ENCODE results near the gene ATP9A.
A peak's percentile ranks its signal among the peaks of the same experiment; 100 is the strongest.
"Not testable (repeated sequence)": the region's sequence is repeated elsewhere in the genome, so short reads cannot be mapped to it uniquely, and the experiment has no call there.

The ATP9A gene

GRCh38 chr20:51763965-51764602, 4.1 kb downstream of the ATP9A start:
- intact Hi-C loops (cut with DNase I), result loop anchor here (10.0 kb wide), 1 partner anchor 69 kb away; no protein-coding TSS in a partner anchor
- no peak for DNase-seq

GRCh38 chr20:51760905-51761546, 7.2 kb downstream of the ATP9A start:
- DNase-seq, result peak in 1 of 42 donors; percentile 11
- intact Hi-C loops (cut with DNase I), result loop anchor here (10.0 kb wide), 1 partner anchor 66 kb away; no protein-coding TSS in a partner anchor

- peak in 5 of 42 donors; percentile 13 to 56 (median 34) for DNase-seq
- intact Hi-C loops (cut with DNase I), result loop anchor here (10.0 kb wide), 1 partner anchor 65 kb away; no protein-coding TSS in a partner anchor
These were observed 8.2 kb downstream of the ATP9A start for GRCh38 chr20:51759769-51760510.

- DNase-seq, result peak; percentile 69 to 92 (median 83)
- intact Hi-C loops (cut with DNase I), result no loop called here
These were observed 9.1 kb downstream of the ATP9A start for GRCh38 chr20:51758978-51759544.

GRCh38 chr20:51757226-51757625, 11.0 kb downstream of the ATP9A start:
- intact Hi-C loops (cut with DNase I), result no loop called here

GRCh38 chr20:51756653-51757052, 11.5 kb downstream of the ATP9A start:
- intact Hi-C loops (cut with DNase I), result no loop called here
- no peak for DNase-seq

More at GRCh38 chr20:51757226-51757625, 11.0 kb downstream of the ATP9A start:
- DNase-seq, result peak in 1 of 42 donors; percentile 3

- intact Hi-C loops (cut with DNase I), result not testable (repeated sequence)
These were observed 15.0 kb downstream of the ATP9A start for GRCh38 chr20:51753220-51753619.

GRCh38 chr20:51752343-51752951, 15.7 kb downstream of the ATP9A start:
- DNase-seq, result no peak
- intact Hi-C loops (cut with DNase I), result no loop called here

More at GRCh38 chr20:51753220-51753619, 15.0 kb downstream of the ATP9A start:
- peak in 1 of 42 donors; percentile 7 for DNase-seq

- DNase-seq, result peak in 1 of 42 donors; percentile 22
- intact Hi-C loops (cut with DNase I), result no loop called here
These were observed 17.3 kb downstream of the ATP9A start for GRCh38 chr20:51750770-51751388.

- intact Hi-C loops (cut with DNase I), result no loop called here
- DNase-seq, result peak in 39 of 42 donors; percentile 48 to 91 (median 68)
These were observed 18.0 kb downstream of the ATP9A start for GRCh38 chr20:51750037-51750769.

GRCh38 chr20:51749674-51750036, 18.5 kb downstream of the ATP9A start:
- peak in 9 of 42 donors; percentile 36 to 71 (median 50) for DNase-seq
- intact Hi-C loops (cut with DNase I), result no loop called here

- no peak for DNase-seq
- intact Hi-C loops (cut with DNase I), result no loop called here
These were observed 20.8 kb downstream of the ATP9A start for GRCh38 chr20:51747182-51747911.

- DNase-seq, result no peak
- intact Hi-C loops (cut with DNase I), result no loop called here
These were observed 22.4 kb downstream of the ATP9A start for GRCh38 chr20:51745804-51746203.

- no peak for DNase-seq
- intact Hi-C loops (cut with DNase I), result no loop called here
These were observed 27.4 kb downstream of the ATP9A start for GRCh38 chr20:51740838-51741237.

GRCh38 chr20:51740308-51740707, 27.9 kb downstream of the ATP9A start:
- DNase-seq; intact Hi-C loops (cut with DNase I): not testable (repeated sequence)

GRCh38 chr20:51739722-51740249, 28.4 kb downstream of the ATP9A start:
- intact Hi-C loops (cut with DNase I), result loop anchor here (10.0 kb wide), 1 partner anchor 65 kb away; no protein-coding TSS in a partner anchor

More at GRCh38 chr20:51739722-51740249, 28.4 kb downstream of the ATP9A start:
- DNase-seq, result peak in 5 of 42 donors; percentile 24 to 33 (median 30)
